Kidney (tissue), 14 donors: ENCODE results near the gene GRWD1. TPM values are rescaled to one million over a fixed set of nuclear protein-coding genes. Genes with fewer than 3 reads are reported as not detected.
A peak's percentile ranks its signal among the peaks of the same experiment; 100 is the strongest.

ENCODE experiments used
- DNase-seq, 5 donors: peaks; one replicate each; pipeline ENCODE4 v3.0.0-alpha.2; 2013 to 2020
- FAIRE-seq: peaks from 2 replicates; lab custom pipeline; 2012; peaks lifted over from hg19 to GRCh38; lab: Jason Lieb, UNC
- H3K27ac ChIP-seq, 2 donors: one replicate each; pipeline ENCODE4 v1.7.0; 2013; ENCODE audit warnings: low read depth in 2 of 2, low read length in 2 of 2, inconsistent platforms in 1 of 2
- H3K27me3 ChIP-seq: one replicate; pipeline ENCODE4 v1.7.1; 2013; ENCODE audit warnings: low read length, inconsistent platforms; ENCODE audit not compliant: control insufficient read depth, insufficient read depth
- H3K36me3 ChIP-seq, 3 donors: one replicate each; pipeline versions ENCODE4 v1.7.0 to v1.7.1; 2013; ENCODE audit warnings: low read length in 3 of 3, control low read depth in 1 of 3, inconsistent platforms in 1 of 3; ENCODE audit not compliant: insufficient read depth in 3 of 3, control insufficient read depth in 2 of 3
- H3K4me1 ChIP-seq, 3 donors: one replicate each; pipeline versions ENCODE4 v1.7.0 to v1.7.1; 2013; ENCODE audit warnings: low read length in 3 of 3, inconsistent platforms in 1 of 3, low read depth in 1 of 3; ENCODE audit not compliant: control insufficient read depth in 2 of 3, insufficient read depth in 2 of 3
- H3K4me3 ChIP-seq, 3 donors: one replicate each; pipeline versions ENCODE4 v1.7.0 to v1.8.1; 2013; ENCODE audit warnings: low read length in 3 of 3, control low read depth in 1 of 3, inconsistent platforms in 1 of 3
- H3K9ac ChIP-seq, 3 donors: one replicate each; pipeline versions ENCODE4 v1.7.0 to v1.7.1; 2013; ENCODE audit warnings: low read length in 3 of 3, control low read depth in 1 of 3, inconsistent platforms in 1 of 3
- H3K9me3 ChIP-seq, 3 donors: one replicate each; pipeline versions ENCODE4 v1.7.0 to v1.7.1; 2013; ENCODE audit warnings: low read length in 3 of 3, control low read depth in 1 of 3, inconsistent platforms in 1 of 3; ENCODE audit not compliant: control insufficient read depth in 2 of 3, insufficient read depth in 1 of 3
- intact Hi-C: fragments of 100-400 bp; cut with DNase I; formaldehyde crosslinking; loops from one replicate; pipeline ENCODE4 v1.11.1; 2022
- polyA plus RNA-seq: library from polyadenylated mRNA; stranded (reverse); fragments of 350-450 nt; fragmentation: Illumina TruSeq; extraction: RNeasy Lipid Tissue Mini Kit (QIAGEN cat#74804); gene quantifications from one replicate; pipeline ENCODE4 v1.2.3, GENCODE V29; 2014; ENCODE audit warnings: low read depth, low replicate concordance; ENCODE audit not compliant: insufficient read depth
- total RNA-seq: library from RNA; stranded (reverse); fragmentation: NEBNext Ultra II Directional; extraction: Animal tissue kit (Norgen Biotek cat#: 25700); gene quantifications from one replicate; pipeline ENCODE4 v1.2.1, GENCODE V29; 2021
- TF ChIP-seq, protein P1 (sequence below): IDR thresholded peaks from 3 replicates; pipeline ENCODE4 v1.5.1; 2012; ENCODE audit warnings: mild to moderate bottlenecking, moderate library complexity, borderline replicate concordance; ENCODE audit not compliant: insufficient read depth; ENCODE audit errors: extremely low read depth
- donor health status: control.
- donor health status: control.
- donor health status: control.
- donor health status: control.
- donor health status: control.
- donor health status: DM: yes; HTN: yes; CAD: no.
- donor health status: Normal renal cell carcinoma (clear cell type).

Gene GRWD1
- total and polyA plus RNA-seq, 2 donors from 2014 or later = 19.0 to 34.0 TPM

DNA sequence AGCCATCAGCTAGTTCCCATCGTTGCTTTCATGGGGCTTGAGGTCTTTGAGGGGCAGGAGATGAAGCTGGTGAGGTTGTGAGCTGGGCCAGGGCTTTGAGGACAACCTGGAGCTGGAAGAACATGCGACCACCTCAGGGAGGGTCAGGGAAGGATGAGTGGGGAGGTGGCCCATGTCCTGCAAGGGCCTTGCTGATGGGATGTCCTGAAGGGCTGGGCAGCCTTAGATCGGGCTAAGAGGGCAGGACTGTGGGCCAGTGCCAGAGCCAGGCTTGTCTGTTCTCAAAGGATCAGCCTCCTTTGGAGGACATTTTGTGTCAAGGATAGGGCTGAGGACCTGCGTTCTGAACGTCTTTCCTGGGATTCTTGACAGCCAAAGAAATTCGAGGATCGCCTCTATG, 33.9 kb downstream of the GRWD1 start:
- H3K9ac ChIP-seq = no peak overlapping the region
- H3K4me1 ChIP-seq = peaks cover 0 to 6% (median 0%) of the 10 kb centered on the region in 3 donors
- no peaks in the 10 kb centered on the region for H3K27me3 ChIP-seq
- H3K27ac ChIP-seq = peak overlapping the region in 1 of 2 donors; percentile 76
- H3K36me3 ChIP-seq = peaks cover 4 to 26% (median 11%) of the 10 kb centered on the region in 3 donors
- FAIRE-seq = no peak
- TF ChIP-seq, protein P1, sequence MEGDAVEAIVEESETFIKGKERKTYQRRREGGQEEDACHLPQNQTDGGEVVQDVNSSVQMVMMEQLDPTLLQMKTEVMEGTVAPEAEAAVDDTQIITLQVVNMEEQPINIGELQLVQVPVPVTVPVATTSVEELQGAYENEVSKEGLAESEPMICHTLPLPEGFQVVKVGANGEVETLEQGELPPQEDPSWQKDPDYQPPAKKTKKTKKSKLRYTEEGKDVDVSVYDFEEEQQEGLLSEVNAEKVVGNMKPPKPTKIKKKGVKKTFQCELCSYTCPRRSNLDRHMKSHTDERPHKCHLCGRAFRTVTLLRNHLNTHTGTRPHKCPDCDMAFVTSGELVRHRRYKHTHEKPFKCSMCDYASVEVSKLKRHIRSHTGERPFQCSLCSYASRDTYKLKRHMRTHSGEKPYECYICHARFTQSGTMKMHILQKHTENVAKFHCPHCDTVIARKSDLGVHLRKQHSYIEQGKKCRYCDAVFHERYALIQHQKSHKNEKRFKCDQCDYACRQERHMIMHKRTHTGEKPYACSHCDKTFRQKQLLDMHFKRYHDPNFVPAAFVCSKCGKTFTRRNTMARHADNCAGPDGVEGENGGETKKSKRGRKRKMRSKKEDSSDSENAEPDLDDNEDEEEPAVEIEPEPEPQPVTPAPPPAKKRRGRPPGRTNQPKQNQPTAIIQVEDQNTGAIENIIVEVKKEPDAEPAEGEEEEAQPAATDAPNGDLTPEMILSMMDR = no peak
- no peaks in the 10 kb centered on the region for H3K9me3 ChIP-seq
- H3K4me3 ChIP-seq = peak overlapping the region in 1 of 3 donors; percentile 65
- intact Hi-C loops = loop anchor here (10.0 kb wide), 1 partner anchor 105 kb away; no protein-coding TSS in a partner anchor
- DNase-seq = no peak

DNA sequence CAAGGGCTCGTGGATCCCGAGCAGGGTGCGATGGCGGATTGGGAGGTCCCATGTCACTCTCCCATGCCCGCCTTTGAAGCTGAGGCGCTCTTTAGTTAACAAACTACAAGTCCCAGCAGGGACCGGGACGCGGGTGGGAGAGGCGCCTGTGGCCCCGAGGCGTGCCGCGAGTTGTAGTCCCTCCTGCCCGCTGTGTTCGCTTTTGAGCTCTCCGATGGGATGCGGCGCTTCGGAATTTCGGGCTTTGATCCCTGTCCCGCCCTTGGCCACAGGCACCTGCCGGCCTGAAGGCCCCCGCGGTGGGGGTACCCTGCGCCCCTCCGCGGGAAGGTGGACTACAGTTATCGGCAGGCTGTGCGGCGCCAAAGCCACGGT, 34.4 kb downstream of the GRWD1 start:
- no peaks in the 10 kb centered on the region for H3K27me3 ChIP-seq
- H3K9me3 ChIP-seq = no peaks in the 10 kb centered on the region
- H3K27ac ChIP-seq = peak overlapping the region; percentile 21 to 76
- TF ChIP-seq, protein P1 = no peak
- no peak for FAIRE-seq
- peak overlapping the region in 2 of 3 donors; percentile 30 to 65 for H3K4me3 ChIP-seq
- intact Hi-C loops = loop anchor here (10.0 kb wide), 1 partner anchor 105 kb away; no protein-coding TSS in a partner anchor
- H3K4me1 ChIP-seq = peaks cover 0 to 6% (median 0%) of the 10 kb centered on the region in 3 donors
- peak overlapping the region in 2 of 3 donors; percentile 32 to 65 for H3K9ac ChIP-seq
- peaks cover 4 to 21% (median 11%) of the 10 kb centered on the region in 3 donors for H3K36me3 ChIP-seq
- DNase-seq = peak; percentile 67 to 88 (median 83)

DNA sequence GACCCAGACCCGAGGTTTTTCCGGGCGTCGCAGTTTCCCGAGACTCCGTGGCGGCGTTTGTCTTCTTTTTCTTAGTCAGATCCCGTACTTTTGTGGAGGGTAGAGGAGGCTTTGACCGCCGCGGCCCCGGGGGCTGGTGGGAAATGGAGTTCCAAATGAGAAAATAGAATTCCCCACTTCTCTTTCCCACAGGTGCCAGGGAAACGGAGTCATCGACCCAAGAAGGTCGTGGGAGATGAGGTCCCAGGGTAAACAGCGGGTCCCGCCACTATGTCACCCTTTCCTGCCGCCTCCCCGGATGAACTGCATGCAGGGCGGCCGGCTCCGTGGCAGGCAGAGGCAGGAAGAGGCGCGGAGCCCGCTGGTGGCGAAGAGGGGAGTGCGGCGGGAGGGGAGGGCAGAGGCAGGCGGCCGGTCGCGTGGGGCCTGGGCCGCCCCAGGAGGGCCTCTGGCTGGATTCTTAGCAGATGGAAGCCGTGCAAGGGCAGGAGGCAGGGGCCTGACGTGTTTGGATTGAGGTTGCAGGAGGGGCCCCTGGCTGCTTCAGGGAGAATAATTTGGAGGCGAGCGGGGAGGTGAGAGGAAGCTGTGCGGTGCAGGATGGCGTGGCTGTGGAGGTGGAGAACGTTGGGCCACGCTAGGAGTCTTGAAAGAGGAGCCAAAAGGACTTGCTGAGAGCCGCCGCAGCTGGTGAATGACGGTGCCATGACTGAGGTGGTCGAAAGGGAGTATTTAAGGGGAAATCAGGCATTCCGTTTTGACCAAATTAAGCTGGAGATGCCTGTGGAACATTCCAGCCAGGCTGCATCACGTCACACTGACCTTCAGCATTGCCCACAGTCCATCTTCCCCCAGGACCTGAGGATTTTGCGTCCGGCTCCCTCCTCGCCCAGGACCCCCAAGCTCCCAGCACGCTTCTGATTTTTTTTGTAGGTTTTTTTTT, 35.0 kb downstream of the GRWD1 start:
- no peak for FAIRE-seq
- peaks cover 0 to 14% (median 4%) of the 10 kb centered on the region in 3 donors for H3K36me3 ChIP-seq
- H3K4me3 ChIP-seq = peak overlapping the region; percentile 30 to 65 (median 50)
- peaks cover 0 to 6% (median 0%) of the 10 kb centered on the region in 3 donors for H3K4me1 ChIP-seq
- peak overlapping the region in 2 of 3 donors; percentile 32 to 65 for H3K9ac ChIP-seq
- TF ChIP-seq, protein P1 = no peak
- intact Hi-C loops = loop anchor here (10.0 kb wide), 1 partner anchor 104 kb away; no protein-coding TSS in a partner anchor
- H3K27me3 ChIP-seq = no peaks in the 10 kb centered on the region
- H3K27ac ChIP-seq = peak overlapping the region; percentile 21 to 76
- no peaks in the 10 kb centered on the region for H3K9me3 ChIP-seq
- peak in 4 of 5 donors; percentile 66 to 80 (median 79) for DNase-seq
